HG03280 (cell line): ENCODE data around the gene VPS25.
"Not testable (repeated sequence)": the region's sequence is repeated elsewhere in the genome, so short reads cannot be mapped to it uniquely, and the experiment has no call there.

Source experiments
- ATAC-seq: cut with Tn5 transposase; IDR thresholded peaks from one replicate; pipeline ENCODE4 v1.9.1; 2021; ENCODE audit warnings: mild to moderate bottlenecking, moderate library complexity; ENCODE audit not compliant: unreplicated experiment

Gene VPS25

GRCh38 chr17:42773290-42774035, at the start of gene VPS25:
Gene VPS25 (plus strand): TSS chr17:42773449. CDS start chr17:42773476, 27 bp downstream.
- ATAC-seq, result no peak

DNA sequence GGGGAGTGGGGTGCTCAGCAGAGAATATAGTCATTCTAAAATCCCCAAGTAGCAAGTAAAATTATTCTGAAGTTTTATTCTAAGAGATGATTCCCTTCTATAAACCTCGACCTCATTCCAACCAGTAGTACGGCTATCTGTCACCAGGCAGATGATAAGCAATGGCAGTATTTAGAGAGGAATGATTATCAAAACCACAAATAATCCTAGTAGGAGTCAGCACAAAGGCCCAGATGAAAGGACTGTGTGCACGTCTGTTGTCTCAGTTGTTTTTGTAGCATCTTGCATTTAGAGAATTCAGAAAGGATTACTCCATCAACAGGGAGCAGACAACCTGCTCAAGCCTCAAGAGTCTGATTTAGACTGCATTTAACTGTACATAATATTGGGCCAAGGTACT, 49.6 kb upstream of the VPS25 start:
- ATAC-seq, result no peak

DNA sequence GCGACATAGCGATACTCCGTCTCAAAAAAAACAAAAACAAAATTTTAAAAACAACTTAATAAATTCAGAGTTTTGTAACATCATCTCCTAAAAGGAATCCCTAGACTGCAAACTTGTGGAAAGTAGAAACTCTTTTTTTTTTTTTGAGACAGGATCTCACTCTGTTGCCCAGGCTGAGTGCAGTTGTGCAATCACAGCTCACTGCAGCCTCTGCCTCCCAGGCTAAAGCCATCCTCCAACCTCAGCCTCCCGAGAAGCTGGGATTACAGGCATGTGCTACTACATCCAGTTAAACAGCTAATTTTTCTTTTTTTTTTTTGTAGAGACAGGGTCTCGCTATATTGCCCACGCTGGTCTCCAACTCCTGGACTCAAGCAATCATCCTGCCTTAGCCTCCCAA, 48.1 kb upstream of the VPS25 start:
- no peak for ATAC-seq

- ATAC-seq, result no peak
These were observed 32.5 kb upstream of the VPS25 start for GRCh38 chr17:42740699-42741098.

GRCh38 chr17:42742916-42743315, 30.3 kb upstream of the VPS25 start:
- not testable (repeated sequence) for ATAC-seq

DNA sequence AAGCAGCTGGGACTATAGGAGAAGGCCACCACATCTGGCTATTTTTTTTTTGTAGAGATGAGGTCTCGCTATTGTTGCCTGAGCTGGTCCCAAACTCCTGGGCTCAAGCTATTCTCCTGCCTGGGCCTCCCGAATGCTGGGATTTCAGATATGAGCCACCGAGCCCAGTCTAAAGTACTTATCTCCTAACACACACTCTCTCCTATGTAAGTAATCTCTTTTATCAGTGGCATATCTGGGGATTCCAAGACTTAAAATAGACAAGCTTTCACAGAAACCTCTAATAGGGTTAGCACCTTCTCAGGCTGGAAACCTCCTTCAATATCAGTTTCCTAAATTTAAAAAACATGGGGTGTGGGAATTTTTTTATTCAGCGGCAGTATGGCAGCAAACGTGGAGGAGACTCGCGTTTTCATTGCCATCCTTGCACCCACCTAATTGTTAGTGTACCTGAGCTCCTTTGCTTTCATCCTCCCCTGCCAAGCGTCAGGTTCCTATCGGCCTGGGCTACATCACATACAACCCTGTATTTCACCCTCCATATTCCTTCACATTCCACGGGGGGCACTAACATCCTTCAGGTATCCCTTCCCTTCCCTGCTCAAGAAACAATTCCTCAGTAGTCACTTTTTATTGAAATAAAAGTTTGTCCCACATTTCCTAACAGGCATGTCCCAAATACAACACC, 29.5 kb upstream of the VPS25 start:
- no peak for ATAC-seq

DNA sequence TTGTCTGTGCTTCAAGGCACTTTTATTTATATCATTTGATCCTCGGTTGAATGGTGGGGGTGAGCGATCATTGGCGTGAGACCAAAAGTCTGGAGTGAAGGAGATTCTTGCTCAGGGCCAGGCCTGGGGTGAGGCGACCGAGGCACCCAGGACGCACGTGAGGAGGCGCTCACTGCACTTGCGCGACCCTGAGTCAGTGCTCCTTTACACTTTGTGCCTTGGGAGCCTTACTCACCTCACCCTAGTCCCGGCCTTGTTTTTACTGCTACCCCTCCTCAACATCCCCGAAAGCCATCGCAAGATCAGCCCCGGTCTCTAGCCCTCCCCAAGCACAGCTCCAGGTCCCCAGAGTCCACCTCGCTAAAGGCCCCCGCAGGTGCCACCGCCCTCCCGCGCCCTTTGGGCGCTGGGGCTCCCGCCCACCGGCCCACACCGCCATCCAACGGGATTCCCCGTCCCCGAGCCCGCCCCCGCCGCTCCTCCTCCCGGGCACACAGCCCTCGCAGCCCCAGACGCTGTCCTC, 28.9 kb upstream of the VPS25 start:
- peak; percentile 40 for ATAC-seq

DNA sequence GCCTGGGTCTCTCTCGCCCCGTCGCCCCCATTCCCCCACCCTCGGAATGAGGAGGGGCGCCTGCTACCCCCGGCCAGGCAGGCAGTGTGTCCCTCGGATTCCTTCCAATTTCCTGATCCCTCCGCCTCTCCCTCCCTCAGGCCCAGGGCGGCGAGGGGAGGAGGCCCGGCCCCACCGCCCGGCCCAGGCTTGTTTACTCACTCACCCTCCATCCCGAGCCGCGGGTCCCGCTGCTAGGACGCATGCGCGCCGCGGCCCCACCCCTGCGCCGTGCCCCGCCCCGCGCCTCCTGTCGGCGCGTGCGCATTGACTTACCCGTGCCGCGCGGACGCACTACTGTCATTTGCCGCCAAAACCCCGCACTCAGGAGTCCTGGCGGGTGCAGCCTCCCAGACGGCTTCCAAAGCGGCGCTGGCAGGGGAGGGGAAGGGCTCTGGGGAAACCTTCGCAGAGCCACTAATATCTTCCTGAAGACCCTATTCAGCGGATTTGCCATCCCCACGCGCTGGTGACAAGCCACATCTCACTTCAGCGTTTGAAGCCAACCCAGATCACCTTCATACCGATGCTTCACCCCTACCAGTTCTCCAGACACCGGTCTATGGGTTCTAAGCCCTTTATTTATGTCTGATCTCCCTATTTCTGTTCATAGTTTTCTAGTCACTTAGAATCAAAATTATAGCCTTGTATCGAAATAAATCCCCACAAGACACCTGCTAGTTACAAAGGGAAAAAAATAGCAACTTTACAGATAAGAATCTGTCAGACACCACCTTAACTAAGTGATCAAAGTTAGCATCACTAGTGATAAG, 28.2 kb upstream of the VPS25 start, which contains the start of gene EZH1:
Gene EZH1, minus strand, starts transcription at position 235 of the 812 bp plus-strand sequence. CDS start 16,099 bp downstream, outside the sequence.
- ATAC-seq, result peak; percentile 91

- ATAC-seq, result no peak
These were observed 24.9 kb upstream of the VPS25 start for GRCh38 chr17:42748202-42748907.

DNA sequence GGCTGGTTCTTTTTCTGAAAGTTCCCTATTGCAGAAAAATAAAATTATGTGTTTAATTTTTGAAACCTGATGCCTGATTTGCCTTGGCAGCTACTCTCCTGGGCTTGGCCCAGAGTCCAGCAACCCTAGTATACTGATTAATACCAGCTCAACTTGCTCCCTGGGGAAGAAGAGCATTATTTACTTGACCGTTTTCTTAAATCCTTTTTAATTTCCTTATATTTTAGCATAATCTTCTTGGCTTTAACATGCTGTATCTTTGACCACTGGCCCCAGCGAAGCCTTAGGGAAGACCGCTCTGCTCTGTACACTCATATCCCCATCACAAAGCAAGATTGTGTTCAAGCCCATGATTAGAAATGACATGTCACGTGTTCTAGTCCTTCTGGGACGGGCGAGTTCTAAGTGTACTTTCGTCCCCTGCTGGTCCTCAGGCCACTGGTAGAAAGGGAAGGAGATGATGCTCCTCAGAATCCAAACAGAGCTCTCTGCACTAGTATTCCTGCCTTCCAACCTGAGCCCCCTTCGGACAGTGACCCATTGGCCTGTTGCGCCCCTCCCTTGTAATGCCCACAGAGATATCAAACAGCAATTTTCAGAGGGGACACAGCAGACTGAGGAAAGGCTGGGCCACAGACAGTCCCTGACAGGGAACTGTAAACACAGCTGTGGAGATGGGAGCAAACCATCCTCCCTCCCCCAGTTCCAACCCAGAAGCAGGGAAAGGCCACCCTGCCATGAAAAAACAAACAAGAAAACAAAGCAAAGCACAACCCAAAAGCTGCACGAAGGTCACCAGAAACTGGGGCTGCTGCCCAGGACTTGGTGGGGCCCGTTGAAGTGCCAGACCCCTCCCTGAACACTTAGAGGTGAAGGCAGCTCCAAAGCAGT, 24.1 kb upstream of the VPS25 start:
- no peak for ATAC-seq

DNA sequence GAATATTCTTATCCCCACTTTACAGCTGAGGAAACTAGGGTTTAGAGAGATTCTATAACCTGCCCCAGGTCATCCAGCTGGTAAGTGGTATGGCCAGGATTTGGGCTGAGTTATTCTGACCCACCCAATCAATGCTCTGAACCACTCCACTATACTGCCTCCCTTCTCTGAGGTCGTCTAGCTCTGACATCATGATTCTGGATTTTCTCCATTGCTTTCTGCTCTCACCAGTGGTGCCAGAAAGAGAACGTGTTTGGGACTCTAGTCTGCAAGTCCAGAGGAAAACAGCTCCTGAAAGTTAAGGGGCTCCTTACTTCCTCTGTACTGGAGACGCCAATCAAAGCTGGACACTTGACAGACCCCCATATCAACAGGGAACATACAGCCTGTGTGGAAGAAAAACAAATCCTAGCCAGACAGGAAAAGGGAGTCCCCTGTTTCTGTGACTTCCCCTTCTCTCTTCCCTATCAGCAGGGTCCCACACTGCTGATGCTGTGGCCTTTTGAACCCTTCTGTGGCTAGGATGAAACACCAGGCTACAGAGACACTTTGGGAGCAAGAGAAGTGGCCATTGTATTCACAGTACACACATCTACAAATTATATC, 22.4 kb upstream of the VPS25 start:
- ATAC-seq, result no peak

GRCh38 chr17:42751628-42752027, 21.6 kb upstream of the VPS25 start:
- ATAC-seq, result no peak

DNA sequence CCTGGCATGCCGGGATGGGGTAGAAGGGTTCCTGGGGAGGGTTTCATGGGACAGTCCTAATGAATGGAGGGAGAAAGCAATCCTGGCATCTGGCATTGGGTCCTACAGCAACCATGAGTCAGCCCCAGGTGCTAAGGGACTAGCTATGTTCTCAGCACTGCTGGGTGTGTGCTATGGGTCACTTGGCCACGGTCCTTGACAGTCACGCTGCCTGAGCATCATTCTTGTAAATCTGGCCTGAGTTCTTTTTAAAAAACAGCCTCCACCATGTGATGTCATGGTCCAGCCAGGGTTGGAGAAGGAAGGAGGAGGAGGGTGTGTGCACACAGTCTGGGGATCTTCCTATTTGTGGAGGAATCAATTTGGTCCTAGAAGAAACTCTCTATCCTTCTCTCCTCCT, 18.5 kb upstream of the VPS25 start:
- no peak for ATAC-seq

DNA sequence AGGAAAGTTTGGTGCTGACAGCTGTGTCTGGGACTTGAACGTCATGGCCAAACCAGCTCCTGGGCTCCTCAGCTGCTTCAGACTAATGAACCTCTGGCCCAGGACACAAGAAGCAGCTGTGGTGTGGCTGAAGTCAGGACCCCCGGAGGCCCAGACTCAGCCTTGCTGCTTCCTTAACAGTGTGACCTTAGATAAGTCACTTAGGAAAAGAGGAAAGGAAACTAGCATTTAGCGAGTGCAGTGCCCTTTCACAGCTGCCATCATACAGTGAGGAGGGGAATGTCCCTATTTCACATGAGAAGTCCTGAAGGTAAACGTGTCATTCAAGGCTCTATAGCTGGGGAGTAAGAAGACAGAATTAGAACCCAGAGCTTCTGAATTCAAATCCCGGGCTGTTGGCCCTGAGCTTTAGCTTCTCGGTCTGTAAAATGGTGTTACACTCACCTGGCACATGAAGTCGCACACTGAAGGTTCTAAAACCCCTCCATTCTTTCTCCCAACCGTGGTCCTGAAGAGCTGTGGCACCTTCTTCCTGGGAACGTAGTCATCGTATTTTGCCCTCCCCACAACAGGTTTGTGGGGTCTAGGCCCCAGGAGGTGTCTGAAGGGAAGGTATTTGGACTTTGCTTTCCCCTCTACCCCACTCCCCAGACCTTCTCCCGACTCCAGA, 13.1 kb upstream of the VPS25 start:
- no peak for ATAC-seq

DNA sequence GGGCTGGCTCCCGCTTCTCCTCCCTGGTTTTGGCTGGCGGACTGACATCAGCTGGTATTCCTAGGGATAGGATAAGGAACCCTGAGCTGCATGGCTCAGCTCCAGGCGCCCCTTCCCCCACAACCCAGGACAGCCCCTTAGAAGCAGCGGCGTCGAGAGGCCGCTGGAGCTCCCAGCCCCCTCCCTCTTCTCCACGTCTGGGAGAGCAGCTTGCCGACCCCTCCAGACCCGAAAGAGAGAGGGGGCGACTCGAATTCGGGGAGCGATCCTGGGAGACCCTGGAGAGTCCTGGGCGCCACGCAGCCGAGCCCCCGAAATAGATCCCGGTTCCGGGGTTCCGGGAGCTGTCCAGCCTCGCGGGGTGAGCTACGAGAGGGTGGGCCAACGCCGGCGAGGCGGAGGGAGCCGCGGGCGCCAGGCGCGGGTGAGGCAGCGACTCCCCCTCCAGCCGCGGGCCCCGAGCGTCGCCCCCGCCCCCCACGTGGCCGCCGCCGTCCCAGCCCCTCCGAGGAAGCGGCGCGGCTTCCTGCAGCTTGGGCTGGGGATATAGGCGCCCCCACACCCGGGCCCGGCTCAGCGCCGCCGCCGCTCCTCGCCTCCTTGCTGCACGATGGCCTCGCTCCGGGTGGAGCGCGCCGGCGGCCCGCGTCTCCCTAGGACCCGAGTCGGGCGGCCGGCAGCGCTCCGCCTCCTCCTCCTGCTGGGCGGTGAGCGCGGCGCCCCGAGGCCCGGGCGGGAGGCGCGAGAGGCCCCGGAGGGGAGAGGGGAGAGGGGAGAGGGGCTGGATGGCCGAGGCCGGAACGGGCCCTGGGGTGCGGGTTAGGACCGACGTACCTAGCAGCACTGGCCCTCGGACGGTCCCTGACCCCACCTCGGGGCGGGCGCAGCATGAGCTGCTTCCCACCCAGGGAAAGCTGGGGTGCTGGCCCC, 12.3 kb upstream of the VPS25 start, which contains the start of gene RAMP2:
Gene RAMP2, plus strand, starts transcription at position 576 of the 930 bp plus-strand sequence. Its CDS starts 35 bp downstream, at position 611.
- no peak for ATAC-seq

- no peak for ATAC-seq
These were observed 11.6 kb upstream of the VPS25 start for GRCh38 chr17:42761638-42762037.

DNA sequence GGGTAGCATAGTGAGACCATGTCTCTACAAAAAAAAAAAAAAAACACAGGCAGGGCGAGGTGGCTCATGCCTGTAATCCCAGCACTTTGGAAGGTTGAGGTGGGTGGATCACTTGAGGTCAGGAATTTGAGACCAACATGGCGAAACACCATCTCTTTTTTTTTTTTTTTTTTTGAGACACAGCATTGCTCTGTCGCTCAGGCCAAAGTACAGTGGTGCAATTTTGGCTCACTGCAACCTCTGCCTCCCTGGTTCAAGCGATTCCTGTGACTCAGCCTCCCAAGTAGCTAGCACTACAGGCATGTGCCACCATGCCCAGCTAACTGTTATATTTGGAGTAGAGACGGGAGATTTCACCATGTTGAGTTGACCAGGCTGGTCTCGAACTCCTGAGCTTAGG, 7.1 kb upstream of the VPS25 start:
- ATAC-seq, result no peak
